Measurements from ENCODE around the gene SAMD4A.

Gene SAMD4A

DNA sequence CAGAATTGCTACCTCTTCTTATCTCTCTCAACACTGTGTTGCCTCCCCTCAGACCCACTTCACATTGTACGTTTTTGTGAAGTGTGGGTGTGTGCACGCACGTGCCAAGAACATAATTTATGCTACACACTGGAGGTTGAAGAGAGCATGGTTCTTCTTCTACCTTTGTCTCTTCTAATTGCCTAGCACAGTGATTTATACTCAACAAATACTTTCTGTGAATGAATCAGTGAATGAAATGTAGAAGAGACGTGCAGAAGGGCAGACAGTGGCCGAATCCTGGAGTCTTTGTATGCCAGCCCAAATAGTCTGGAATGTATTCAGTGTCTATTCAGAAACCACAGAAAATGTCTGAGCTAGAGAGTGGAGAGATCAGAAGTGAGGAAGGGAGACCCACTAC, 4.6 kb upstream of the SAMD4A start:
- Histone ChIP-seq H3K27me3 (peaks cover 90% of the 10 kb centered on the region), H3K9me3 (no peaks in the 10 kb centered on the region), H3K4me1 (ENCODE audit: control insufficient read depth in 1 of 2, insufficient read depth in 1 of 2, low read depth in 1 of 2, low read length in 1 of 2) (peaks cover 28 to 33% of the 10 kb centered on the region in 2 experiments), H3K4me3 (ENCODE audit: low read depth in 1 of 2, low read length in 1 of 2) (no peak overlapping the region), H3K27ac (no peak overlapping the region), H3K36me3 (no peaks in the 10 kb centered on the region)
- TF ChIP-seq, protein P1, sequence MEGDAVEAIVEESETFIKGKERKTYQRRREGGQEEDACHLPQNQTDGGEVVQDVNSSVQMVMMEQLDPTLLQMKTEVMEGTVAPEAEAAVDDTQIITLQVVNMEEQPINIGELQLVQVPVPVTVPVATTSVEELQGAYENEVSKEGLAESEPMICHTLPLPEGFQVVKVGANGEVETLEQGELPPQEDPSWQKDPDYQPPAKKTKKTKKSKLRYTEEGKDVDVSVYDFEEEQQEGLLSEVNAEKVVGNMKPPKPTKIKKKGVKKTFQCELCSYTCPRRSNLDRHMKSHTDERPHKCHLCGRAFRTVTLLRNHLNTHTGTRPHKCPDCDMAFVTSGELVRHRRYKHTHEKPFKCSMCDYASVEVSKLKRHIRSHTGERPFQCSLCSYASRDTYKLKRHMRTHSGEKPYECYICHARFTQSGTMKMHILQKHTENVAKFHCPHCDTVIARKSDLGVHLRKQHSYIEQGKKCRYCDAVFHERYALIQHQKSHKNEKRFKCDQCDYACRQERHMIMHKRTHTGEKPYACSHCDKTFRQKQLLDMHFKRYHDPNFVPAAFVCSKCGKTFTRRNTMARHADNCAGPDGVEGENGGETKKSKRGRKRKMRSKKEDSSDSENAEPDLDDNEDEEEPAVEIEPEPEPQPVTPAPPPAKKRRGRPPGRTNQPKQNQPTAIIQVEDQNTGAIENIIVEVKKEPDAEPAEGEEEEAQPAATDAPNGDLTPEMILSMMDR (IDR thresholded peaks at IDR 0.05) = no peak

DNA sequence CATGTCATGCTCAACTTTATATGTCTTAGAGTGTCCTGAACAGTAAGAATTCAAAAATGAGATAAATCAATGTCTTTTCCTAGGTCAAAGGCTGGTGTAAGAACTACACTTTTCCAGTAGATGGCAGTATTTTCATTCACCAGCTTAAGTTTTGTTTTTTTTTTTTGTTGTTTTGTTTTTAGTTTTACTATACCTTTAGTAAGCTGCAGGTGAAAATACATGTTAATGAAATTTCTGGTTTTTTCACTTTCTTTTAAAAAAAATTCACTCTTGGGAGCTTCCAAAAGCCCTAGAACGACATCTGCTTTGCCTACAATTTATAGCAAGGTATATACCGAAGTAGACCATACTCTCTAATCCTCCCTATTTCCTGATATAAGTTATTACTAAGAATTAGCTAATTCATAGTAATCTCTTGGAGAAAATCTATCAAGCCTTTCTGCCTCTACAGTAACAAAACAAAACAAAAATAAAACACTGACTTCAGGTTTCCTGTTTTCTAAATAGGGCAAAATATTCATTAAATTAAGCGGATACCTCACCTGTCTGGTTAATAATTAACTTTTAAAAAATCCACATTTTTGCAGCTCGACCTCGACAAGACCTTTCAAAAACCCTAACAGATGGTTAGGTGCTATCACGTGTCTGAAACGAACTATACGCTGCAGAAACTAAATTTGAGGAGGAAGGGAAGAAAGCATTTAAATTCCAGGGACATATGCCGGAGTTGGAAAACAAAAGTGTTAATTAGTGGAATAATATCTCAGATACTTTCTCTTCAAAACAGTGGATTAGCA, 2.7 kb upstream of the SAMD4A start:
- Histone ChIP-seq H3K27ac (no peak overlapping the region), H3K36me3 (no peaks in the 10 kb centered on the region), H3K9me3 (no peaks in the 10 kb centered on the region), H3K4me1 (ENCODE audit: control insufficient read depth in 1 of 2, insufficient read depth in 1 of 2, low read depth in 1 of 2, low read length in 1 of 2) (peaks cover 32 to 43% of the 10 kb centered on the region in 2 experiments), H3K27me3 (peaks cover 98% of the 10 kb centered on the region), H3K4me3 (ENCODE audit: low read depth in 1 of 2, low read length in 1 of 2) (peak overlapping the region in 1 of 2 experiments; percentile 71)
- TF ChIP-seq, protein P1 (IDR thresholded peaks at IDR 0.05) = peak; percentile 61

DNA sequence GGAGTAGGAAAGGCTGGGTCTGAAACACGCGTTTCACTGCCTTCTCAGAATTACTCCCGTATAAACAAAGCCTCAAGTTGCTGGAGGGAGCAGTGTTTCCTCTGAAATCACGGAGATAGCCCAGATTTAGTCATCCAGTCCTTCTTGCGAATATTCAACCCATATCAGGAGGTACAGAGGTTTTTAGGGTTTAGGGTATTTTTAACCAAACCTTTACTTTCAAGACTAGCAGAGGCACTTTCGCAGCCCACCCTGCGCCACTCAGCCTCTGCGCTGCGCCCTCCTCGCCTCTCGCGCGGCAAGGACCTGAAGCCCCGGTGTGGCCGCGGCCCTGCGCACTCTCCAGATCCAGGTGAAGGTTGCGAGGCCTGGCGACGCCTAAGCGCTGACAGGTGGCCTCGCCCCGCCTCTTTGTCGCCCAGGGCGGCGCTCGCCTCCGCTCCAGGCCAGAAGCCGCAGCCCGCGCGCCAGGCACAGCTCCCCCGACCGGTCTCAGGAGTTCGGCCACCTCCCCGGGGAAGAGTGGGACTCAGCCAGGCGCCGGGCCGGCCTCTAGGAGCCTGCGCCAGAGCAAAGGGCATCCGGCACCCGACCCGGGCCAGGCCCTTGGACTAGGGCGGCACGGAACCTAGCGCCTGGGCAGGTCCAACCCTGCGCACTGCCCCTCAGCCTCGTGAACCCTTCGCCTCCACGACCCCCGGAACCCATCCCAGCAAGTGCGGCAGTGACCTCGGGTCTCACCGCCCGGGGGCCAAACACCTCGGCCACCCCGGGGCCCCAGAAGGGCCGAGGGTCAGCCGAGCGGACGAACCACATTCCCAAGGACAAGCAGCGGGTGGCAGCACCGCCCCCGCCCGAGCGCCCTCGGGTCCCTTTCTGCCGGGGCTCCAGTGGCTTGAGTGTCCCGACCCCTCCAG, 1.8 kb upstream of the SAMD4A start:
- H3K27me3 ChIP-seq = peaks cover 98% of the 10 kb centered on the region
- H3K9me3 ChIP-seq = no peaks in the 10 kb centered on the region
- no peaks in the 10 kb centered on the region for H3K36me3 ChIP-seq
- peaks cover 32 to 43% of the 10 kb centered on the region in 2 experiments for H3K4me1 ChIP-seq (ENCODE audit: control insufficient read depth in 1 of 2, insufficient read depth in 1 of 2, low read depth in 1 of 2, low read length in 1 of 2)
- H3K4me3 ChIP-seq (ENCODE audit: low read depth in 1 of 2, low read length in 1 of 2) = peak overlapping the region; percentile 53 to 71
- TF ChIP-seq, protein P1 (IDR thresholded peaks at IDR 0.05) = no peak
- H3K27ac ChIP-seq = no peak overlapping the region

DNA sequence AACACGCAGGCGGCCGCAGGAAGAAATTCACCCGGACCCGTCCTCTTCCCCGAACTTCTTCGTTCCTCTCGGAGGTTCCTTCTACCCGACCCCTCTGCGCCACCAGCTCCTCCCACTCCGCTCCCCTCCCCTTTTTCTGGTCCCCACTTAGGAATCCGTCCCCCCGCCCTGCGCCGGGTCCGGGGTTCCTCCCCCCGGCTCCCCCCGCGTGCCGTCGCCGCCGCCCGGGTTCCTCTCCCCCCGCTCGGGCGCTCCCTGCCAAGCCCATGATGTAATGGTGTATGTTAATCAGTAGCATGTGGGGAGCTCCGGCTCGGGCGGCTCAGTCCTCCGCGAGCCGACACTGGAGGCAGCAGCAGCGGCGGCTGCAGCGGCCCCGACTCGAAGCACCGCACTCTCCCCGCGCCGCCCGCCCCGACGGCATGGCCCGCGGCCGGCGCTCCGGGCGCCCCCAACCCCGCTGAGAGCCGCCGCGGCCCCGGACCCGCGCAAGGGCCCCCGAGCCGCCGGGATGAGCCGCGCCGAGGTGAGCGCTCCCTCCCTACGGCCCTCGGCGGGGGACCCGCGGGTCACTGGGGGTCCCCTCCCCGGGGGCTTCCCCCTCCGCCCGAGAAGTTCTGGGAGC, 1.0 kb upstream of the SAMD4A start:
- H3K36me3 ChIP-seq = no peaks in the 10 kb centered on the region
- peaks cover 99% of the 10 kb centered on the region for H3K27me3 ChIP-seq
- H3K27ac ChIP-seq = no peak overlapping the region
- TF ChIP-seq, protein P1 (IDR thresholded peaks at IDR 0.05) = no peak
- H3K4me1 ChIP-seq (ENCODE audit: control insufficient read depth in 1 of 2, insufficient read depth in 1 of 2, low read depth in 1 of 2, low read length in 1 of 2) = peaks cover 32 to 43% of the 10 kb centered on the region in 2 experiments
- peak overlapping the region; percentile 53 to 71 for H3K4me3 ChIP-seq (ENCODE audit: low read depth in 1 of 2, low read length in 1 of 2)
- H3K9me3 ChIP-seq = no peaks in the 10 kb centered on the region

DNA sequence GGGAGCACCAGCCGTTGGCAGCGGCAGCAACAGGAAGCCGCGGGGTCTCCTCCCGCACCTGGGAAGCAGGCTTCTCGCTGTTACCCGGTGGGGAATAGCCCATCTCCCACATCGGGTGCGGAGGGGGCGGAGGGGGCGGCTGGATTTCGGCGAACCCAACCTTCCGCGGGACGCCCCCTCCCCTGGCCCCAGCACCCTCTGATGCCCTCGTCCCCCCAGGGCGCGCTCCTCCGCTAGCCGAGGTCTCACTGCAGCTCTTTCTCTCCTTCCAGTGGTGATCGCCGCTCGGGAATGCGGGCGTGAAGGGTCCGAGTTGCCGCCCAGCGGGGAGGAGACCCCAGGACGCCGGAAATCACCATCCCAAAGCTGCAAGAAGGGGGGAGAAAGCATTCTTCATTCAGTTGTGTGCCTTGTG, 303 bp downstream of the SAMD4A start:
- Histone ChIP-seq H3K27me3 (peaks cover 99% of the 10 kb centered on the region), H3K4me1 (ENCODE audit: control insufficient read depth in 1 of 2, insufficient read depth in 1 of 2, low read depth in 1 of 2, low read length in 1 of 2) (peaks cover 32 to 43% of the 10 kb centered on the region in 2 experiments), H3K27ac (no peak overlapping the region), H3K4me3 (ENCODE audit: low read depth in 1 of 2, low read length in 1 of 2) (peak overlapping the region; percentile 53 to 71), H3K36me3 (no peaks in the 10 kb centered on the region), H3K9me3 (peaks cover 4% of the 10 kb centered on the region)
- TF ChIP-seq, protein P1 (IDR thresholded peaks at IDR 0.05) = no peak
